GM18870 (cell line): ENCODE results near the gene NIT2.
"Not testable (repeated sequence)": the region's sequence is repeated elsewhere in the genome, so short reads cannot be mapped to it uniquely, and the experiment has no call there.

Experiments
- ATAC-seq: cut with Tn5 transposase; IDR thresholded peaks from one replicate; pipeline ENCODE4 v1.9.1; 2021; ENCODE audit warnings: moderate library complexity; ENCODE audit not compliant: unreplicated experiment

Gene NIT2, protein sequence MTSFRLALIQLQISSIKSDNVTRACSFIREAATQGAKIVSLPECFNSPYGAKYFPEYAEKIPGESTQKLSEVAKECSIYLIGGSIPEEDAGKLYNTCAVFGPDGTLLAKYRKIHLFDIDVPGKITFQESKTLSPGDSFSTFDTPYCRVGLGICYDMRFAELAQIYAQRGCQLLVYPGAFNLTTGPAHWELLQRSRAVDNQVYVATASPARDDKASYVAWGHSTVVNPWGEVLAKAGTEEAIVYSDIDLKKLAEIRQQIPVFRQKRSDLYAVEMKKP

DNA sequence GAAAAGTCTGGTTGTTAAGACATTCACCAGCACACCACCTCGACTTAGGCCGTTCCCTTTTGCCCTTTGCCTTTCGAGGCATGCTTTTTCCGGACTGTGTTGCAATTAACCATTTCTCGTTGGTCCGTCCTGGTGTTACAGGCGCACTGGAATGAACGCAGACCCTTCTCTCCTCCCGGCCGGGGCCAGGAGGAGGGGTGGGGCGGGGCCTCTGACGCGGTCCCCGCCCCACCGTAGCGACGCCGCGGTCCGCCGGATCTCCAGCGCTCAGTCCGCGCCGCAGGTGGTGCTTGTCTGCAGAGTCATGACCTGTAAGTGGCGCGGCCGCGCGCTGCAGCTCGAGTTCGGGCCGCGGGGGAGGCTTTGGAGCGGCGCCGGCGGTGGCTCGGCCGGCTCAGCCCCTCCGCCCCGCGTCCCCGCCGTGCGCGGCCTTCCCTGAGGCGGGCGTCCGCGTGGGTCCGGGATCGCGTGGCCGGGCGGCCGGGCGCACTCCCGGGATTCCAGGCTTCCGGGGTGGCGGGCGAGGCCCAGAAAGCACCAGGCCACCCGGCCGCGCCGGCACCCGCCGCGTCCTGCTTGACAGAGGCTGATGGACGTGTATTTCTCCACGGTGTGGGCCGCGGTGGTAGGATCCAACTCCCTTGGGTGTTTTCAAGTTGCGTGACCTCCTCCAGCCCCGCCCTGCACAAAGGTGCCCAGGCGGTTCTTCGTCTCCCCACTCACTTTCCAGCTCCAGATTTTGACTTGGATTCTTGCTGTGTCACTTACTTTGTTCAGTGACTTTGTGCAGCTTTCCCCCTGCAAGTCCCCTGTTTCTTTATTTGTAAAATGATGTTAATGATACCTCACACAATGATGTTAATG, at the start of gene NIT2:
TSS of gene NIT2 (plus strand) at position 270 of the 864 bp plus-strand sequence. CDS start at position 305, 35 bp downstream.
- ATAC-seq, result peak; percentile 71

GRCh38 chr3:100288288-100288894, 46.2 kb upstream of the NIT2 start:
- no peak for ATAC-seq

DNA sequence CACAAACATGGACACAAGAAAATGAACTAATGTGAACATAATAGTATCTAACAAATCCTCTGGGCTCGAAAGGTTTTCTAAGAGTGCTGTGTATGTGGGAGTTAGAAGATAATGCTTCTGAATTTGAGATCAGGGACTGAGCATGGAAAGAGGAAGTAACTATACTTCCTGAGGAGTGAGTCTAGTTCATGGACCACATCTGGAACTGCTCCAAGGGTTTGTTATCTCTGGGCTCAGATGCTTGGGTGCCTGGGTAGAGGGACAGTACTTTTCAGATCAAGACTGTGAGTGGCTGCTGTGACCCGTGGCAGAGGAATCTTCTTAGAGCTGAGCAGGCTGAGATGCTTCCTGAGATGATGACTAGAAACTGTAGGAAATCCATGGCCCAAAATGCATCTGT, 45.2 kb upstream of the NIT2 start:
- no peak for ATAC-seq

- no peak for ATAC-seq
Observed at GRCh38 chr3:100295089-100295488, 39.5 kb upstream of the NIT2 start.

- no peak for ATAC-seq
Observed at GRCh38 chr3:100297784-100298183, 36.8 kb upstream of the NIT2 start.

- ATAC-seq, result no peak
Observed at GRCh38 chr3:100299016-100299415, 35.5 kb upstream of the NIT2 start.

- ATAC-seq, result no peak
Observed at GRCh38 chr3:100306695-100307094, 27.9 kb upstream of the NIT2 start.

DNA sequence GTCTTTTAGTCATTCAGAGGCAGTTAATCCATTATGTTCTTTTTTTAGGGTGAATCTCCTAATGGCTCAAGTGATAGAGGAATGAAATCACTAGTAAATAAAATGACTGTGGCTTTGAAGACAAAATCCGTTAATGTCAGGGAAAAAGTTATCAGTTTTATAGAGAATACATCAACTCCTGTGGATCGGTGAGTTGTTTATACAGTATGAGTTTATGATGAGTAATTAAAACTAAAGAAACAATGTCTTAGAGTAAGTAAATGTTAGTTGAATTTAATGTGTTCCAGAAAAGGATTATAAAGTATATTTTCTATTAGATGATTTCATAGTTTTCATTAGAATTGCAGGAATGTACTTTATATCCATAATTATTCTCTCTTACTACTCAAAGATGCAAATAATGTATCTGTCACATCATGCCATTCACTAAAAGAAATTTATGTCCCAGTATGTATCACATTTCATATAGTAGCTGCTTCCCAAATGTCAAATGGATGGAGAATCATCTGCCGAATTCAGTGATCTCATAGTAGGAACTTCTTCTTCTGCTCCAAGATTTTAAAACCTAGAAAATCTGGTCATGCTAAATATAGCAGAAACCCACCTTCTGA, 24.1 kb upstream of the NIT2 start:
- no peak for ATAC-seq

- no peak for ATAC-seq
Observed at GRCh38 chr3:100311011-100311410, 23.5 kb upstream of the NIT2 start.

GRCh38 chr3:100316641-100317069, 17.9 kb upstream of the NIT2 start:
- no peak for ATAC-seq

GRCh38 chr3:100317912-100318311, 16.6 kb upstream of the NIT2 start:
- peak; percentile 57 for ATAC-seq

GRCh38 chr3:100319951-100320350, 14.6 kb upstream of the NIT2 start:
- ATAC-seq, result no peak

GRCh38 chr3:100324044-100324443, 10.5 kb upstream of the NIT2 start:
- ATAC-seq, result no peak

- ATAC-seq, result no peak
Observed at GRCh38 chr3:100325827-100326226, 8.7 kb upstream of the NIT2 start.

DNA sequence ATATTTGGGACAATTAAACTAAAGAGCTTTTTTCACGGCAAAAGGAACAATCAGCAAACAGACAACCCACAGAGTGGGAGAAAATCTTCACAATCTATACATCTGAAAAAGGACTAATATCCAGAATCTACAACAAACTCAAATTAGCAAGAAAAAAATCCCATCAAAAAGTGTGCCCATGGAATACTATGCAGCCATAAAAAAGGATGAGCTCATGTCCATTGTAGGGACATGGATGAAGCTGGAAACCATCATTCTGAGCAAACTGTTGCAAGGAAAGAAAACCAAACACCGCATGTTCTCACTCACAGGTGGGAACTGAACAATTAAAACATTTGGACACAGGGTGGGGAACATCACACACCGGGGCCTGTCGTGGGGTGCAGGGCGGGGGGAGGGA, 7.2 kb upstream of the NIT2 start:
- not testable (repeated sequence) for ATAC-seq

- no peak for ATAC-seq
Observed at GRCh38 chr3:100329800-100330489, 4.6 kb upstream of the NIT2 start.

DNA sequence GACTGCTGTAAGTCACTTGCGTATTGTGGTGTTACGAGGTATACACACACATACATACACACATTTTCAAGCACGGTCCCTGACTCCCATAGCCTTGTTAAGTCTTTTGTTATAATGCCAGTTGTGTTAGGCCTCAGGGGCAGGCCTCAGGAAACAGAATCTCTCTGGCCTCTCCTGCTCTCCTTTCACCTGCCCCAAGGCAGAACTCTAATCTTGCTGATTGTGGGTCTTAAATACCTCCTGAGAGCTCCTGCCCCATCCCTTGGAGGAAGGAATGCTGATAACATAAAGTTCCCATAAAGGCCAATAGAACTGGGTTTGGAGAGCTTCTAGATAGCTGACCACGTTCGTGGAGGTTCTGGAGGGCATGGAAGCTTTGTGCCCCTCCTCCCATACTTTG, 3.9 kb upstream of the NIT2 start:
- no peak for ATAC-seq

- ATAC-seq, result no peak
Observed at GRCh38 chr3:100331660-100332059, 2.9 kb upstream of the NIT2 start.

- no peak for ATAC-seq
Observed at GRCh38 chr3:100333051-100333450, 1.5 kb upstream of the NIT2 start.

DNA sequence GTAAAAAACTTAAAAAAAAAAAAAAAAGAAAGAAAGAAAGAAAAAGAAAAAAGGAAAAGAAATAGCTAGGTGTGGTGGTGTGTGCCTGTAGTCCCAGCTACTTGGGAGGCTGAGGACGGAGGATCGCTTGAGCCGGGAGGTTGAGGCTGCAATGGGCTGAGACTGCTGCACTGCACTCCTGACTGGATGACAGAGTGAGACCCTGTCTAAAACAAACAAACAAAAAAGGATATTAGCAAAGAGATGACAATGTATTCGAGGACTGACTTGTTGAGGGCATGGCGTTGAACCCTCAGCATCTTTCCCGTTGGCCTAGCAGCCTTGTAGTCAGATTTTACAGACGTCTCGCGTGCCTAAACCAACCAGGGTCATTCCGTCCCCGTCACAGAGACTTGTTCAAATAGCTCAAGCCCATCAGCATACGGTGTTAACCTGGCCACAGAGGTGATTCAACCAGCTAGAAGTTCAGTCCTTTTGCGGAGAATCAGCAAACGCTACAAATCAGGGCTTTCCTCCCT, 528 bp upstream of the NIT2 start:
- ATAC-seq, result peak; percentile 15

GRCh38 chr3:100335434-100335833, 877 bp downstream of the NIT2 start:
- peak; percentile 39 for ATAC-seq
